Inflammatory macrophage treated with lipopolysaccharide for 4 hours (primary cell): Measurements from ENCODE around the gene TBCK.
"Not testable (repeated sequence)": the region's sequence is repeated elsewhere in the genome, so short reads cannot be mapped to it uniquely, and the experiment has no call there.

Source experiments
- DNase-seq: peaks from one replicate; pipeline ENCODE4 v3.0.0-alpha.2; 2020

The TBCK gene

GRCh38 chr4:106315968-106316772 lies at the start of gene TBCK, which contains the start of gene AIMP1:
TBCK (minus strand) TSS chr4:106316209; CDS start chr4:106308960, 7,249 bp downstream.
AIMP1 (plus strand) TSS chr4:106316550; CDS start chr4:106325010, 8,460 bp downstream.
- DNase-seq = peak; percentile 92

DNA sequence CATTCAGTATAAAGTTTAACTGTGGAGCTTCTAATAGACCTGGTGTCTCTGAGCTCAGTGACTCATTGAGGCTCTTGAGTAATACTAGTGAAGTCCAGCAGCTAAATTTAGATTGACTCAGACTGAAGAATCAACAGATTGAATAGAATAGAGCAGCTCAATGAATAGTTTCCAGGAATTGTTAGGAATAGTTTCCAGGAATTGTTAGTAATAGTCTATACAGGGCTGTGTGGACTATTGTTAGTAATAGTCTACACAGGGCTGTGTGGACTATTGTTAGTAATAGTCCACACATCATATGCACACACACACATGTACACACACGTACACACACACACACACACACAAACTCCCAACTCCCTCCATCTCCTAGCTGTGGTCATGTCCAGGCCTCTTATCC lies 49.6 kb upstream of the TBCK start:
- DNase-seq = peak; percentile 76

DNA sequence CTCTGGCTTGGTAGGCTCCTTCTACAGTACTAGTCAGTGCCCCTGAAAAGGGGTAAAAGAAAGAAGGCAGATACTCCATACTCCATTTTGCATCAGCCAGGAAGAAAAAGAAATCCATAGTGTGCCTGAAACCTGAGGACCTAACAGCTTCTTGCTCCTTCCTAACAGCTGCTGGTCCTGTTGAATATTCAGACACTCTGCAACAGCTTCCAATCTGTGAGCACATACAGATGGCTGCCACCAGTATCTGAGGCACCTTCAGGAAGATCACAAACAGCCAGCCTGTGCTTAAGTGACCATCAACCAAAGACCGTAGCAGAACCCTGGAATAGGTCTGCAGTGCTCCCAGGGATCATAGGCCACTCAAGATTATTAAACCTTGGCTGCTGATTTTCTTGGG lies 48.3 kb upstream of the TBCK start:
- DNase-seq = no peak

DNA sequence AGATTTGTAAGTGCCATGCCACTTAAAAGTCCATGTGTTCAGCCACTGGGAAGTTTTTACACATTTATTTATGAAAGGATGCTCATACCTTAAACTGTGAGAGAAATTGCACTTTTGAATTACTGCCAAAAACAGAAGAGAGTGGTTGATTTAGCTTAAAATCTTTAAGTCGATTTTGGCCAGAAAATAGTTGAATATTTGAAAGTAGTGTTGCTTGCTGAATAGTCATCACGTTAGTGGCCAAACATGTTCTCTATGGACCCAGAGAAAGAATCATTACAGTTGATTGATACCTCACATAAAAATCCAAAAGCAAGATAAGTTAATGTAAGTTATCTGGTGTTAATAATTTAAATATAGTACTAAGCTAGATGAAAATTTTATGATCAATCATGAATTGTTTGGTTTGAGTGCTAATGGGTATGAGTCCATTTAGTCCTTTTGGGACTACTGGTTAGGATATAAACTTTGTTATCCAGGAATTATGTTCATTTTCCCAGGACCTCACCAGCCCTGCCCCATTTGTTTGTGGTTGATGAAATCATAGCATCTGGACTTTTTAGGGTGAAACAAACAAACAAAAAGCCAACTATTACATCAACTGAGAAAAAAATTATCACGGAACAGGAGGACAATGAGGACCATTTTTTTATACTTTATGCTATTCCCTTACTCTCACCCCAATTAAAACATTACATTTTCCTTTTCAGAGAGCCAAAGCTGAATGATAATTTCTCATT lies 46.2 kb upstream of the TBCK start:
- no peak for DNase-seq

- peak; percentile 70 for DNase-seq
Measured at GRCh38 chr4:106358899-106359298, 42.9 kb upstream of the TBCK start.

DNA sequence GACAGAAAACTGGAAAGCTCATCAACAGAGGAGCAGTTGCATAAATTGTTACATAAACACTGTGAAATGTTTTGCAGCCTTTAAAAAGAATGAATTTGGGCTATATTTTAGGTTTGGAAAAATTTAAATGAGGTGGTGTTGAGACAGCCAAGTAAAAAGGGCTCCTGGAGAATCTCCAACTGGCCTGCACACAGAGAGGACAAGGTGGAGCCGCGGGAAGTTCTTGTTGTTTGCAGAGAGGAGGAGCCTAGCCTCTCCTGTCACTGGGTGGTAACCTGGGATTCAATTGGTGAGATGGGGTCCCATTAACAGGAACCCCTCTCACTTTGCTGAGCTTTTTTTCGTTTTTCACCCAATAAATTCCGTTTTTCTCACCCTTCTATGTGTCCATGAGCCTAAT lies 39.2 kb upstream of the TBCK start:
- DNase-seq = no peak

DNA sequence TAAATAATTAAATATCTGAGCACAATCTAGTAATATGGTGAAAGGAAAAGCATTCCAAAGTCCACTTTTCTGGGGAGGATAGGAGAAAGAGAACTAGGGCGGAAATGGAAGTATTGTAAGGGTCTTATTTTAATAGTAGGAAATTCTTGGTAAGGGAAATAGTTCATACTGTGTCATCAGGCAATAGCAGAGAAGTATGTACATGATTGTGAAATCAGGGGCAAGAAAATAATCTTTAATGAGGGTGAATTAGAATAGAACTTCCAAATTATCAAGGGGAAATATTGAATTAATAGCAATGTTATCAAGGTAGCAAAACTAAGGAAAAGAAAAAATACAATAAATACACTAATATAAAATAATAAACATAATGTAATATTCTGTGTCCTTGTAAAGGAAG lies 37.8 kb upstream of the TBCK start:
- DNase-seq = no peak

- no peak for DNase-seq
Measured at GRCh38 chr4:106351016-106351415, 35.0 kb upstream of the TBCK start.

- no peak for DNase-seq
Measured at GRCh38 chr4:106347167-106347566, 31.2 kb upstream of the TBCK start.

GRCh38 chr4:106344647-106344970 lies 28.6 kb upstream of the TBCK start:
- DNase-seq = no peak

- no peak for DNase-seq
Measured at GRCh38 chr4:106343865-106344646, 28.0 kb upstream of the TBCK start.

DNA sequence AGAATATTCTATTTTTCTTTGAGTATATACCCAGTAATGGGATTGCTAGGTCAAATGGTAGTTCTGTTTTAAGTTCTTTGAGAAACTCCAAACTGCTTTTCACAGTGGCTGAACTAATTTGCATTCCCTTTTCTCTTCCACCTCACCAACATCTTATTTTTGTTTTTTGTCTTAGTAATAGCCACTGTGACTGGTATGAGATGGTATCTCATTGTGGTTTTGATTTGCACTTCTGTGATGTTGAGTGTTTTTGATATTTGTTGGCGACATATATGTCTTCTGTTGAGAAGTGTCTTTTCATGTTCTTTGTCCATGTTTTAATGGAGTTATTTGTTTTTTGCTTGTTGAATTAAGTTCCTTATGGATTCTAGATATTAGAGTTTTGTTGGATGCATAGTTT lies 24.8 kb upstream of the TBCK start:
- DNase-seq = no peak

GRCh38 chr4:106339431-106339830 lies 23.4 kb upstream of the TBCK start:
- no peak for DNase-seq

- DNase-seq = no peak
Measured at GRCh38 chr4:106338671-106339070, 22.7 kb upstream of the TBCK start.

- no peak for DNase-seq
Measured at GRCh38 chr4:106337916-106338315, 21.9 kb upstream of the TBCK start.

GRCh38 chr4:106336618-106337017 lies 20.6 kb upstream of the TBCK start:
- DNase-seq = no peak

DNA sequence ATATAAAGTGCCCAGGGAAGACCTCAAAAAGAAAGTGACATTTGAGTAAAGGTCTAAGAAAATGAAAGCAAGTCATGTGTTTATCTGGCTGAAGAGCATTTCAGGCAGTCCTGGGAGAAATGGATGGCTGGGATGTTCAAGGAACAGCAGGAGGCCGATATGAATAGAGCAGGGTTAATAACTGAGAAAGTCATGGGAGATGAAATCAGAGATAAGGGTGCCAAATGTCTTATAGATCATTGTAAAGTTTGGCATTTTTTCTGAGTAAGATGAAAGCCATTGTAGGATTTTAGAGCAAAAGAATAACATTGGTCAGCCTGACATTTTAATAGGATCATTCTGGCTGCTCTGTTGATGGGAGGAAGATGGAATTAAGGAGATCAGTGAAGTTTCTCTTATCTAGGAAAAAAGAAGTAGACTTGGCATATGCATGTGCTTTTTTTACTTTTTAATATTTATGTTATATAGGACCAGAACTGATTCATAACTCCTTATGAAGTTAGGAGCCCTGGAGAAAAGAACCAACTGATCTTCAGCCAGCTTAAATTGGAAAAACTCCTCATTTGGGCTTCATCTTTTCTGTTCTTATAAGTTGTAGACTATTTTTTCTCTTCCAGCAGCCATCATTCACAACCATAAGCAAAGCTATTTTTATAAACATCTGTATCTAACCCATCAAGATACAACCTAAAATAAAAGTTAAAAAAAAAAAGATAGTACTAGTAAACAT lies 18.9 kb upstream of the TBCK start:
- DNase-seq = no peak

GRCh38 chr4:106333186-106333585 lies 17.2 kb upstream of the TBCK start:
- no peak for DNase-seq

DNA sequence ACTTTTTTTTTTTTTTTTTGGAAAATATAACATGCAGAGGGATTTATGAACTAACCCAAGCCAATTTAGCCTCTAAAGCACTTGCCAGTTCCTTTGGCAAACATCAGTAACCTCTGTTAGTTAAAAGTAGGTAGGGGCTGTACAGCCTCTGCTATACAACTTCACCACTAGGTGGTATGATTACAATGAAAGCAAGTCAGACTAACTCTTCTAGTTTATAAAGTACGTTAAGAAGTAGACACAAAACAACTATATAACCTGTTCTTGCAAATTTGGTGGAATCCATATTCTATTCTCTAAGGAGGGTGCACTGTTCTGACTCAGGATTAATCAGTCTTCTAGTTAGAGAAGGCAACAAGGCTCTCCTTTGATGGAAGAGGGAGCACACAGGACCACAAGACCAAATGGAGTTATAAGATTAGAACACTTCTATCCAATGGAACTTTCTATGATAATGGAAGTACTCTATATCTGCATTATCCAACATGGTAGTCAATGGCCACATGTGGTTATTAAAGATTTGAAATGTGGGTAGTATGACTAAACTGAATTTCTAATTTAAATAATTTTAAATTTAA lies 13.1 kb upstream of the TBCK start:
- peak; percentile 37 for DNase-seq

GRCh38 chr4:106325800-106326199 lies 9.8 kb upstream of the TBCK start:
- DNase-seq = no peak

GRCh38 chr4:106323119-106323518 lies 7.1 kb upstream of the TBCK start:
- no peak for DNase-seq

- not testable (repeated sequence) for DNase-seq
Measured at GRCh38 chr4:106321814-106322213, 5.8 kb upstream of the TBCK start.
